Naive B cell (primary cell): ENCODE results near the gene CLEC11A. TPM values are rescaled to one million over a fixed set of nuclear protein-coding genes. Genes with fewer than 3 reads are reported as not detected.
A peak's percentile ranks its signal among the peaks of the same experiment; 100 is the strongest.

Experiments used
- ATAC-seq, 2 donors: fragments of 150-1000 bp; cut with Tn5 transposase; 2 replicates each; pipeline ENCODE4 v1.10.0; 2021; ENCODE audit warnings: low read depth in 2 of 2, mild to moderate bottlenecking in 2 of 2, moderate library complexity in 2 of 2
- DNase-seq: peaks from one replicate; pipeline ENCODE4 v3.0.0; 2022
- H3K27ac Mint-ChIP-seq, 6 donors: one replicate each; pipeline ENCODE4 v1.8.0; 2020 to 2022; ENCODE audit warnings: mild to moderate bottlenecking in 6 of 6, mixed read lengths in 6 of 6, moderate library complexity in 5 of 6, inconsistent platforms in 2 of 6
- H3K27me3 Mint-ChIP-seq, 3 donors: one replicate each; pipeline ENCODE4 v1.8.0; 2021 to 2022; ENCODE audit warnings: mixed read lengths in 3 of 3, mild to moderate bottlenecking in 1 of 3
- H3K36me3 Mint-ChIP-seq, 2 donors: one replicate each; pipeline ENCODE4 v1.8.0; 2020 to 2022; ENCODE audit warnings: mixed read lengths in 2 of 2, inconsistent platforms in 1 of 2, mild to moderate bottlenecking in 1 of 2
- H3K4me1 Mint-ChIP-seq, 3 donors: one replicate each; pipeline ENCODE4 v1.8.0; 2020 to 2022; ENCODE audit warnings: mixed read lengths in 3 of 3, inconsistent platforms in 1 of 3, mild to moderate bottlenecking in 1 of 3, moderate library complexity in 1 of 3
- H3K4me3 Mint-ChIP-seq, 8 donors: one replicate each; pipeline ENCODE4 v1.8.0; 2020 to 2022; ENCODE audit warnings: mild to moderate bottlenecking in 8 of 8, mixed read lengths in 8 of 8, moderate library complexity in 8 of 8, inconsistent platforms in 2 of 8
- H3K9me3 Mint-ChIP-seq, 7 donors: one replicate each; pipeline ENCODE4 v1.8.0; 2020 to 2022; ENCODE audit warnings: mixed read lengths in 7 of 7, mild to moderate bottlenecking in 5 of 7, inconsistent platforms in 2 of 7, moderate library complexity in 1 of 7
- polyA plus RNA-seq, 6 donors: library from polyadenylated mRNA; unstranded; fragments of 300-500 nt; fragmentation: Illumina TruSeq; gene quantifications; one replicate each; pipeline ENCODE4 v1.2.3, GENCODE V29; 2021; ENCODE audit warnings: low read depth in 6 of 6

The CLEC11A gene
- polyA plus RNA-seq, 6 donors from 2014 or later = 0.49 to 1.1 (median 0.69) TPM

GRCh38 chr19:50720921-50721381 is 2.2 kb upstream of the CLEC11A start:
- DNase-seq (no peak), ATAC-seq (no peak)
- H3K36me3 Mint-ChIP-seq = peaks cover 0 to 23% of the 10 kb centered on the region in 2 donors
- peaks cover 22 to 78% (median 74%) of the 10 kb centered on the region in 3 donors for H3K27me3 Mint-ChIP-seq
- H3K4me1 Mint-ChIP-seq = peaks cover 43 to 53% (median 44%) of the 10 kb centered on the region in 3 donors
- peak overlapping the region in 1 of 6 donors; percentile 47 for H3K27ac Mint-ChIP-seq
- peaks cover 0 to 12% (median 2%) of the 10 kb centered on the region in 7 donors for H3K9me3 Mint-ChIP-seq
- H3K4me3 Mint-ChIP-seq = peak overlapping the region in 5 of 8 donors; percentile 41 to 85 (median 68)

- peaks cover 26 to 78% (median 68%) of the 10 kb centered on the region in 3 donors for H3K27me3 Mint-ChIP-seq
- H3K4me1 Mint-ChIP-seq = peaks cover 44 to 58% (median 46%) of the 10 kb centered on the region in 3 donors
- DNase-seq (no peak), ATAC-seq (no peak)
- peaks cover 0 to 12% (median 4%) of the 10 kb centered on the region in 7 donors for H3K9me3 Mint-ChIP-seq
- H3K36me3 Mint-ChIP-seq = peaks cover 0 to 23% of the 10 kb centered on the region in 2 donors
- H3K4me3 Mint-ChIP-seq = peak overlapping the region in 4 of 8 donors; percentile 3 to 54 (median 18)
- H3K27ac Mint-ChIP-seq = peak overlapping the region in 1 of 6 donors; percentile 47
Observed at GRCh38 chr19:50721441-50722137, 1.6 kb upstream of the CLEC11A start.

GRCh38 chr19:50722201-50723013 is 757 bp upstream of the CLEC11A start:
- peaks cover 0 to 12% (median 4%) of the 10 kb centered on the region in 7 donors for H3K9me3 Mint-ChIP-seq
- peak overlapping the region in 7 of 8 donors; percentile 3 to 89 (median 60) for H3K4me3 Mint-ChIP-seq
- H3K27me3 Mint-ChIP-seq = peaks cover 22 to 81% (median 71%) of the 10 kb centered on the region in 3 donors
- ATAC-seq = no peak
- H3K4me1 Mint-ChIP-seq = peaks cover 41 to 53% (median 46%) of the 10 kb centered on the region in 3 donors
- H3K36me3 Mint-ChIP-seq = peaks cover 0 to 23% of the 10 kb centered on the region in 2 donors
- DNase-seq = no peak
- no peak overlapping the region for H3K27ac Mint-ChIP-seq

GRCh38 chr19:50723735-50724521 is 764 bp downstream of the CLEC11A start:
- peaks cover 18 to 88% (median 70%) of the 10 kb centered on the region in 3 donors for H3K27me3 Mint-ChIP-seq
- H3K27ac Mint-ChIP-seq = peak overlapping the region in 2 of 6 donors; percentile 36 to 49
- ATAC-seq = no peak
- peak overlapping the region; percentile 29 to 86 (median 78) for H3K4me3 Mint-ChIP-seq
- peaks cover 38 to 54% (median 41%) of the 10 kb centered on the region in 3 donors for H3K4me1 Mint-ChIP-seq
- H3K9me3 Mint-ChIP-seq = peaks cover 0 to 12% (median 4%) of the 10 kb centered on the region in 7 donors
- no peak for DNase-seq
- H3K36me3 Mint-ChIP-seq = peaks cover 0 to 23% of the 10 kb centered on the region in 2 donors

GRCh38 chr19:50724522-50725217 is 1.5 kb downstream of the CLEC11A start:
- peak; percentile 82 to 84 for ATAC-seq
- peaks cover 18 to 94% (median 77%) of the 10 kb centered on the region in 3 donors for H3K27me3 Mint-ChIP-seq
- H3K27ac Mint-ChIP-seq = peak overlapping the region in 3 of 6 donors; percentile 36 to 70 (median 57)
- H3K36me3 Mint-ChIP-seq = peaks cover 0 to 23% of the 10 kb centered on the region in 2 donors
- peaks cover 0 to 12% (median 4%) of the 10 kb centered on the region in 7 donors for H3K9me3 Mint-ChIP-seq
- peak; percentile 86 for DNase-seq
- H3K4me1 Mint-ChIP-seq = peaks cover 38 to 54% (median 41%) of the 10 kb centered on the region in 3 donors
- H3K4me3 Mint-ChIP-seq = peak overlapping the region; percentile 60 to 92 (median 83)

GRCh38 chr19:50725218-50725910 is 2.2 kb downstream of the CLEC11A start:
- peak overlapping the region in 3 of 6 donors; percentile 70 to 90 (median 82) for H3K27ac Mint-ChIP-seq
- H3K27me3 Mint-ChIP-seq = peaks cover 15 to 90% (median 70%) of the 10 kb centered on the region in 3 donors
- H3K4me1 Mint-ChIP-seq = peaks cover 33 to 48% (median 36%) of the 10 kb centered on the region in 3 donors

GRCh38 chr19:50725911-50726230 is 2.7 kb downstream of the CLEC11A start:
- Mint-ChIP-seq H3K4me3 (peak overlapping the region in 7 of 8 donors; percentile 60 to 92 (median 80)), H3K4me1 (peaks cover 31 to 43% (median 32%) of the 10 kb centered on the region in 3 donors), H3K9me3 (peaks cover 0 to 8% (median 2%) of the 10 kb centered on the region in 7 donors), H3K27me3 (peaks cover 12 to 88% (median 65%) of the 10 kb centered on the region in 3 donors), H3K27ac (peak overlapping the region in 1 of 6 donors; percentile 56), H3K36me3 (peaks cover 0 to 14% of the 10 kb centered on the region in 2 donors)
- DNase-seq = no peak
- no peak for ATAC-seq

More at GRCh38 chr19:50725218-50725910, 2.2 kb downstream of the CLEC11A start:
- no peak for DNase-seq
- peaks cover 0 to 12% (median 2%) of the 10 kb centered on the region in 7 donors for H3K9me3 Mint-ChIP-seq
- peaks cover 0 to 17% of the 10 kb centered on the region in 2 donors for H3K36me3 Mint-ChIP-seq
- peak overlapping the region; percentile 60 to 92 (median 83) for H3K4me3 Mint-ChIP-seq
- peak; percentile 44 to 46 for ATAC-seq

GRCh38 chr19:50728084-50728737 is 5.0 kb downstream of the CLEC11A start:
- Mint-ChIP-seq H3K27ac (no peak overlapping the region), H3K36me3 (peaks cover 0 to 8% of the 10 kb centered on the region in 2 donors), H3K4me3 (peak overlapping the region in 2 of 8 donors; percentile 38 to 74), H3K4me1 (peaks cover 23 to 36% (median 26%) of the 10 kb centered on the region in 3 donors), H3K9me3 (peaks cover 0 to 8% (median 2%) of the 10 kb centered on the region in 7 donors), H3K27me3 (peaks cover 22 to 87% (median 59%) of the 10 kb centered on the region in 3 donors)
- peak; percentile 17 to 22 for ATAC-seq
- no peak for DNase-seq

GRCh38 chr19:50729894-50730293 is 6.7 kb downstream of the CLEC11A start:
- peaks cover 23 to 81% (median 51%) of the 10 kb centered on the region in 3 donors for H3K27me3 Mint-ChIP-seq
- no peak for ATAC-seq
- H3K9me3 Mint-ChIP-seq = peaks cover 0 to 8% (median 0%) of the 10 kb centered on the region in 7 donors
- peaks cover 11 to 22% (median 15%) of the 10 kb centered on the region in 3 donors for H3K4me1 Mint-ChIP-seq
- DNase-seq = no peak
- H3K4me3 Mint-ChIP-seq = peak overlapping the region in 1 of 8 donors; percentile 12
- no peak overlapping the region for H3K27ac Mint-ChIP-seq
- H3K36me3 Mint-ChIP-seq = no peaks in the 10 kb centered on the region

- ATAC-seq (no peak), DNase-seq (no peak)
- peaks cover 0 to 8% of the 10 kb centered on the region in 2 donors for H3K36me3 Mint-ChIP-seq
- peaks cover 0 to 4% (median 0%) of the 10 kb centered on the region in 7 donors for H3K9me3 Mint-ChIP-seq
- H3K27ac Mint-ChIP-seq = no peak overlapping the region
- H3K27me3 Mint-ChIP-seq = peaks cover 45 to 79% (median 58%) of the 10 kb centered on the region in 3 donors
- no peaks in the 10 kb centered on the region for H3K4me1 Mint-ChIP-seq
- H3K4me3 Mint-ChIP-seq = no peak overlapping the region
Observed at GRCh38 chr19:50735869-50736268, 12.7 kb downstream of the CLEC11A start.

- Mint-ChIP-seq H3K27me3 (peaks cover 46 to 80% (median 58%) of the 10 kb centered on the region in 3 donors), H3K4me3 (no peak overlapping the region), H3K27ac (no peak overlapping the region), H3K36me3 (peaks cover 0 to 8% of the 10 kb centered on the region in 2 donors), H3K4me1 (no peaks in the 10 kb centered on the region), H3K9me3 (peaks cover 0 to 4% (median 0%) of the 10 kb centered on the region in 7 donors)
- ATAC-seq = no peak
- DNase-seq = no peak
Observed at GRCh38 chr19:50736338-50736737, 13.2 kb downstream of the CLEC11A start.
